Prostate gland (tissue), 1 donor: ENCODE measurements around the gene SLC5A10.
"Not testable (repeated sequence)": the region's sequence is repeated elsewhere in the genome, so short reads cannot be mapped to it uniquely, and the experiment has no call there.

Experiments
- POLR2A ChIP-seq: fragments of 450-650 bp; IDR thresholded peaks from one replicate; pipeline ENCODE4 v1.6.1; 2016; ENCODE audit warnings: antibody characterized with exemption, mild to moderate bottlenecking
- POLR2AphosphoS5 ChIP-seq: sonication (generic); formaldehyde crosslinking; IDR thresholded peaks from one replicate; pipeline ENCODE4 v1.6.1; 2017; ENCODE audit warnings: antibody characterized with exemption

DNA sequence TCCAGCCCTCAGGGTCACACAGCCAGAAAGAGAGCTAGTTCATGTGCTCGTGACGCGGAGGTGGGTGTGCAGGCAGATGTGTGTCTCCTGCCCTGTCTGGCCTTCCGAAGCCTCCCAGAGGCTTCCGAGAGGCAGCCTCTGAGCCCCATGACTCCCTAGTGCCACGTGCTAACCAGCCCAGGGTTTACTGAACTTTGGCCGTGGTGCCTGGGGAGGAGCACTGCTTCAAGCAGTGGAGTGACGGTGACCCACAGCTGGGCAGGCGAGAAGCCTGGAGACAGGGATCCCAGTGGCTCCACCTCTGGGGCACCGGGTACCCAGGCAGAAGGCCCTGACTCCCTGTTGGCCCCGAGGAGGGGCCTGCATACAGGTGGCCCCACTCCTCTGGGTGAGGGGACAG lies 76.7 kb downstream of the SLC5A10 start:
- not testable (repeated sequence) for TF ChIP-seq POLR2AphosphoS5, POLR2A
